Calu3 (cell line): Measurements from ENCODE around the gene LYPD4. TPM values are rescaled to one million over a fixed set of nuclear protein-coding genes. Genes with fewer than 3 reads are reported as not detected.

Source experiments
- Bru-seq: library from RNA; stranded (reverse); fragments of 400-500 nt; gene quantifications from one replicate; lab custom pipeline; 2021; lab: Mats Ljungman, UMichigan
- BruChase-seq, 2 experiments: library from RNA; stranded (reverse); fragments of 400-500 nt; gene quantifications; one replicate each; lab custom pipeline; 2021; lab: Mats Ljungman, UMichigan
- BruUV-seq: library from RNA; stranded (reverse); fragments of 400-500 nt; replicated peaks from 2 replicates; lab custom pipeline; 2021; lab: Mats Ljungman, UMichigan
- CTCF ChIA-PET: fragments of 300-600 bp; sonication (Branson Sonifier 250); formaldehyde crosslinking; loops from one replicate; lab custom pipeline; 2022; ENCODE audit warnings: antibody characterized with exemption; lab: Charles Lee
- DNase-seq: peaks from one replicate; pipeline ENCODE4 v3.0.0; 2022
- H3K27ac Mint-ChIP-seq: one replicate; pipeline ENCODE4 v1.8.0; 2022; ENCODE audit warnings: mixed read lengths; ENCODE audit not compliant: unreplicated experiment
- H3K27me3 Mint-ChIP-seq: one replicate; pipeline ENCODE4 v1.8.0; 2022; ENCODE audit warnings: mixed read lengths; ENCODE audit not compliant: unreplicated experiment
- H3K36me3 Mint-ChIP-seq: one replicate; pipeline ENCODE4 v1.8.0; 2022; ENCODE audit warnings: mild to moderate bottlenecking, moderate library complexity, mixed read lengths; ENCODE audit not compliant: insufficient read depth, unreplicated experiment
- H3K4me1 Mint-ChIP-seq: one replicate; pipeline ENCODE4 v1.8.0; 2022; ENCODE audit warnings: mild to moderate bottlenecking, low read depth, mixed read lengths; ENCODE audit not compliant: unreplicated experiment
- H3K4me3 Mint-ChIP-seq: one replicate; pipeline ENCODE4 v1.8.0; 2022; ENCODE audit warnings: mild to moderate bottlenecking, low read depth, moderate library complexity, mixed read lengths; ENCODE audit not compliant: unreplicated experiment
- H3K9me3 Mint-ChIP-seq: one replicate; pipeline ENCODE4 v1.8.0; 2022; ENCODE audit warnings: low read depth, mixed read lengths; ENCODE audit not compliant: unreplicated experiment
- CTCF ChIP-seq: fragments of 200-600 bp; IDR thresholded peaks from one replicate; pipeline ENCODE4 v1.8.0; 2022; ENCODE audit warnings: antibody characterized with exemption; ENCODE audit not compliant: unreplicated experiment
- intact Hi-C: fragments of 100-400 bp; cut with micrococcal nuclease; formaldehyde crosslinking; loops from one replicate; pipeline ENCODE4 v1.10.0; 2022; ENCODE audit not compliant: unreplicated experiment
- long read RNA-seq: library from polyadenylated mRNA; stranded (forward); transcript quantifications from one replicate; pipeline ENCODE4 v2.0.0, GENCODE V29; 2022
- total RNA-seq: library from RNA; stranded (reverse); gene quantifications from 2 replicates; pipeline ENCODE4 v1.2.3, GENCODE V29; 2022

The LYPD4 gene
- not detected in 2 replicates for total RNA-seq
- Bru-seq, nascent RNA = not detected
- not detected for BruChase-seq, experiment 1, labeled RNA remaining after a 6-hour chase
- not detected for BruChase-seq, experiment 2, labeled RNA remaining after a 2-hour chase
- long read RNA-seq = 0 reads

GRCh38 chr19:41844601-41845000 is at the start of gene LYPD4:
Gene LYPD4 (minus strand): TSS chr19:41844683. CDS start chr19:41839285, 5,398 bp downstream.
- CTCF ChIA-PET = no interaction called here
- no TSS peak for BruUV-seq
- DNase-seq = no peak
- no peaks in the 10 kb centered on the region for H3K36me3 Mint-ChIP-seq
- intact Hi-C loops = no loop called here
- H3K27ac Mint-ChIP-seq = no peak within 1 kb of the TSS
- H3K4me3 Mint-ChIP-seq = no peak within 1 kb of the TSS
- peaks cover 6% of the 10 kb centered on the region for H3K4me1 Mint-ChIP-seq
- no peak for TF ChIP-seq CTCF
- H3K9me3 Mint-ChIP-seq = peaks cover 4% of the 10 kb centered on the region
- peaks cover 73% of the 10 kb centered on the region for H3K27me3 Mint-ChIP-seq

DNA sequence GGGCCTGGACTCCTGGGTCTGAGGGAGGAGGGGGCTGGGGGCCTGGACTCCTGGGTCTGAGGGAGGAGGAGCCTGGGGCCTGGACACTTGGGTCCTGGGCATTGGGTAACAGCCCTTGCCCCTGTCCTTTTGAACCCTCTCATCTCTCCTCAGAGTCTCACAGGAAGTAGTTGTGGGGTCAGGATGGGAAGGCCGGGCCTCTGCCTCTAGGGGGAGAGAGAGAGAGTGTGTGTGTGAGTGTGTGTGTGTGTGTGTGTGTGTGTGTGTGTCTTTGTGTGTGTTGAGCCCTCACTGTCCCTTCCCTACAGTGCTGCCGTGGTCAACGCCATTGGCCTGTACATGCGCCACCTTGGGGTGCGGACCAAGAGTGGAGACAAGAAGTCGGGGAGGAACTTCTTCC is 49.4 kb upstream of the LYPD4 start:
- no TSS peak for BruUV-seq
- H3K27ac Mint-ChIP-seq = no peak overlapping the region

DNA sequence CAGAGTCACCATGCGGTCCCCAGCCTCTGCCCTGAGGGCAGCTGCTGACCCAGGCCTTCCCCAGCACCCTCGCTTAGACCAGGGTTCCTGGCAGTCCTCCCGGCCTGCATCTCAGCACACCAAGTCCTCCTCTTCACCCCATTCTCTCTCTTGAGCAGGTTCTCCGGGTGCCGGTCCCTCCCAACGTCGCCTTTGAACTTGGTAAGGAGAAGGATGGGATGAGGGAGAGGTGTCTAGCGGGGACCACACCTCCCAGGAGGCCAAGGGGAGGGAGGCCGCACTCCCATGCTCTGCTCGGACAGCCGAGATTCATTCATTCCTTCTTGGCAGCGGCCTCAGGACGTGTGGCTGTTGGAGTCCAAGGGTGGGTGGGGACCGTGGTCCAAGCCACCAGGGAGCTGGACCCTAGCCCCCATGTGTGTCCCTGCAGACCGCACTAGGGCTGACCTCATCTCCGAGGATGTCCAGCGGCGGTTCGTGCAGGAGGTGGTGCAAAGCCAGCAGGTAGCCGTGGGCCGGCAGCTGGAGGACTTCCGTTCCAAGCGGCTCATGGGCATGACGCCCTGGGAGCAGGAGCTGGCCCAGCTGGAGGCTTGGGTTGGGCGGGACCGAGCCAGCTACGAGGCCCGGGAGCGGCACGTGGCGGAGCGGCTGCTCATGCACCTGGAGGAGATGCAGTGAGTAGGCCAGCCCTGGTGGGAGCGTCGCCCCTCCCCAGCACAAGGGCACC is 47.9 kb upstream of the LYPD4 start:
- Mint-ChIP-seq H3K4me1 (peaks cover 27% of the 10 kb centered on the region), H3K36me3 (peaks cover 37% of the 10 kb centered on the region), H3K9me3 (no peaks in the 10 kb centered on the region), H3K27ac (no peak overlapping the region), H3K4me3 (no peak overlapping the region), H3K27me3 (no peaks in the 10 kb centered on the region)
- no TSS peak for BruUV-seq
- CTCF ChIA-PET = interaction anchor here (0.6 kb wide), 1 partner anchor 37 kb away, joined by 7 read pairs; no protein-coding TSS in a partner anchor
- intact Hi-C loops = no loop called here
- DNase-seq = no peak
- TF ChIP-seq CTCF = no peak

More for the DNA sequence above, 49.4 kb upstream of the LYPD4 start:
- Mint-ChIP-seq H3K4me1 (peaks cover 11% of the 10 kb centered on the region), H3K9me3 (no peaks in the 10 kb centered on the region), H3K4me3 (no peak overlapping the region), H3K36me3 (peaks cover 34% of the 10 kb centered on the region), H3K27me3 (no peaks in the 10 kb centered on the region)
- intact Hi-C loops = no loop called here
- DNase-seq = no peak
- CTCF ChIA-PET = no interaction called here
- no peak for TF ChIP-seq CTCF

GRCh38 chr19:41890936-41891335 is 46.5 kb upstream of the LYPD4 start:
- no peaks in the 10 kb centered on the region for H3K27me3 Mint-ChIP-seq
- intact Hi-C loops = no loop called here

More at GRCh38 chr19:41890936-41891335, 46.5 kb upstream of the LYPD4 start:
- Mint-ChIP-seq H3K27ac (no peak overlapping the region), H3K9me3 (no peaks in the 10 kb centered on the region), H3K4me3 (no peak overlapping the region), H3K36me3 (peaks cover 45% of the 10 kb centered on the region), H3K4me1 (peaks cover 41% of the 10 kb centered on the region)
- no peak for DNase-seq
- CTCF ChIA-PET = no interaction called here
- no TSS peak for BruUV-seq
- no peak for TF ChIP-seq CTCF
